GM21381 (cell line): Measurements from ENCODE around the gene RSRP1.
"Not testable (repeated sequence)": the region's sequence is repeated elsewhere in the genome, so short reads cannot be mapped to it uniquely, and the experiment has no call there.

ENCODE experiments used
- ATAC-seq: cut with Tn5 transposase; IDR thresholded peaks from one replicate; pipeline ENCODE4 v1.9.1; 2021; ENCODE audit warnings: mild to moderate bottlenecking, moderate library complexity; ENCODE audit not compliant: unreplicated experiment

The RSRP1 gene

GRCh38 chr1:25259813-25260212 lies 12.6 kb upstream of the RSRP1 start:
- ATAC-seq: not testable (repeated sequence)

GRCh38 chr1:25257196-25257595 lies 9.9 kb upstream of the RSRP1 start:
- no peak for ATAC-seq

- no peak for ATAC-seq
Measured at GRCh38 chr1:25256578-25256965, 9.3 kb upstream of the RSRP1 start.

- ATAC-seq: no peak
Measured at GRCh38 chr1:25255706-25256577, 8.7 kb upstream of the RSRP1 start.

GRCh38 chr1:25253911-25254310 lies 6.7 kb upstream of the RSRP1 start:
- no peak for ATAC-seq

GRCh38 chr1:25247829-25248754 lies 838 bp upstream of the RSRP1 start:
- peak; percentile 36 for ATAC-seq

GRCh38 chr1:25246600-25247023 lies 642 bp downstream of the RSRP1 start:
- ATAC-seq: peak; percentile 4

GRCh38 chr1:25245809-25246599 lies 1.2 kb downstream of the RSRP1 start:
- ATAC-seq: no peak

- no peak for ATAC-seq
Measured at GRCh38 chr1:25245393-25245792, 1.9 kb downstream of the RSRP1 start.

- ATAC-seq: no peak
Measured at GRCh38 chr1:25243907-25244306, 3.3 kb downstream of the RSRP1 start.

- peak; percentile 68 for ATAC-seq
Measured at GRCh38 chr1:25239681-25240541, 7.3 kb downstream of the RSRP1 start.

GRCh38 chr1:25238046-25238445 lies 9.2 kb downstream of the RSRP1 start:
- no peak for ATAC-seq

GRCh38 chr1:25236261-25236660 lies 11.0 kb downstream of the RSRP1 start:
- not testable (repeated sequence) for ATAC-seq

GRCh38 chr1:25235411-25235810 lies 11.8 kb downstream of the RSRP1 start:
- ATAC-seq: not testable (repeated sequence)

- ATAC-seq: peak; percentile 57
Measured at GRCh38 chr1:25232866-25233784, 14.1 kb downstream of the RSRP1 start.

- ATAC-seq: peak; percentile 66
Measured at GRCh38 chr1:25232027-25232865, 15.0 kb downstream of the RSRP1 start, which contains the start of gene SYF2. Gene SYF2 (minus strand): TSS chr1:25232502. CDS start chr1:25232467, 35 bp downstream.

GRCh38 chr1:25223471-25223870 lies 23.8 kb downstream of the RSRP1 start:
- no peak for ATAC-seq

- no peak for ATAC-seq
Measured at GRCh38 chr1:25222606-25223005, 24.6 kb downstream of the RSRP1 start.
